K562 (cell line): Measurements from ENCODE around the gene ANKFN1. TPM values are rescaled to one million over a fixed set of nuclear protein-coding genes. Genes with fewer than 3 reads are reported as not detected.

Experiments
- ATAC-seq: fragments of 200-7000 bp; cut with Tn5 transposase; 3 replicates; pipeline ENCODE4 v1.9.1; 2020; ENCODE audit warnings: moderate library complexity
- BruUV-seq: library from RNA; stranded (reverse); fragments of 400-500 nt; replicated peaks from 2 replicates; lab custom pipeline; 2021; lab: Mats Ljungman, UMichigan
- CTCF ChIA-PET: fragments of 300-600 bp; formaldehyde crosslinking; extraction: SDS; loops from one replicate; lab custom pipeline; 2021; ENCODE audit warnings: low intra/inter-chr PET ratio; lab: Yijun Ruan, JAX
- POLR2A ChIA-PET: fragments of 300-600, 350-650 bp; sonication (Branson Sonifier 250); formaldehyde crosslinking; extraction: SDS; loops from one replicate; lab custom pipeline; 2021; ENCODE audit warnings: antibody characterized with exemption, inconsistent platforms; lab: Yijun Ruan, JAX
- DNase-seq, 4 experiments: peaks; one replicate each; pipeline versions ENCODE4 v3.0.0 to v3.0.0-alpha.2; 2011 to 2018; ENCODE audit warnings: low spot score in 3 of 4, mixed read lengths in 3 of 4; ENCODE audit errors: extremely low read depth in 1 of 4
- FAIRE-seq: peaks from 2 replicates; lab custom pipeline; 2011; peaks lifted over from hg19 to GRCh38; lab: Jason Lieb, UNC
- H2AFZ ChIP-seq: 2 replicates; pipeline ENCODE4 v1.6.0; 2011; ENCODE audit warnings: low read depth, low read length, control low read depth, inconsistent platforms
- H3K27ac ChIP-seq: fragments of 200-600 bp; 3 replicates; pipeline ENCODE4 v1.8.0; 2011; ENCODE audit warnings: low read depth, mild to moderate bottlenecking, control low read depth, inconsistent platforms, low read length, moderate library complexity, mixed read lengths; ENCODE audit errors: extremely low read depth
- H3K27me3 ChIP-seq, 2 experiments: fragments of 300-600 bp in 1 of 2; 2 replicates in 1 of 2; 3 replicates in 1 of 2; pipeline versions ENCODE4 v1.6.0 to v1.8.0; 2011; ENCODE audit warnings: inconsistent platforms in 2 of 2, low read length in 2 of 2, mild to moderate bottlenecking in 1 of 2, mixed read lengths in 1 of 2, moderate library complexity in 1 of 2; ENCODE audit not compliant: control insufficient read depth in 2 of 2, insufficient read depth in 2 of 2
- H3K36me3 ChIP-seq: fragments of 300-600 bp; 3 replicates; pipeline ENCODE4 v1.8.0; 2011; ENCODE audit warnings: mild to moderate bottlenecking, low read length, inconsistent platforms; ENCODE audit not compliant: control insufficient read depth, insufficient read depth
- H3K4me1 ChIP-seq, 2 experiments: fragments of 200-600 bp in 1 of 2; replicated peaks in 1 of 2; 2 replicates in 1 of 2; 3 replicates in 1 of 2; pipeline versions ENCODE4 v1.5.1 to v1.8.0; 2011; ENCODE audit warnings: inconsistent platforms in 2 of 2, low read length in 2 of 2, mild to moderate bottlenecking in 1 of 2, mixed read lengths in 1 of 2, moderate library complexity in 1 of 2; ENCODE audit not compliant: control insufficient read depth in 2 of 2, insufficient read depth in 2 of 2
- H3K4me2 ChIP-seq: 2 replicates; pipeline ENCODE4 v1.6.1; 2011; ENCODE audit warnings: low read length, control low read depth, inconsistent platforms, mixed read lengths; ENCODE audit not compliant: insufficient read depth
- H3K4me3 ChIP-seq: fragments of 200-600 bp; sonication (generic), shearing (Covaris generic); 2 replicates; pipeline ENCODE4 v1.5.1; 2016; ENCODE audit warnings: control low read depth, inconsistent platforms
- H3K79me2 ChIP-seq: fragments of 200-600 bp; 3 replicates; pipeline ENCODE4 v1.8.0; 2011; ENCODE audit warnings: low read length, inconsistent platforms; ENCODE audit not compliant: control insufficient read depth, insufficient read depth
- H3K9ac ChIP-seq, 2 experiments: 2 replicates each; pipeline versions ENCODE4 v1.6.0 to v1.6.1; 2011; ENCODE audit warnings: low read depth in 2 of 2, low read length in 2 of 2, control low read depth in 1 of 2, inconsistent platforms in 1 of 2, mild to moderate bottlenecking in 1 of 2, mixed read lengths in 1 of 2; ENCODE audit not compliant: insufficient read depth in 1 of 2
- H3K9me1 ChIP-seq: one replicate; pipeline ENCODE4 v1.6.0; 2011; ENCODE audit warnings: inconsistent platforms, mild to moderate bottlenecking, low read length, moderate library complexity; ENCODE audit not compliant: control insufficient read depth, insufficient read depth
- H3K9me3 ChIP-seq: replicated peaks from 2 replicates; pipeline ENCODE4 v1.5.1; 2011; ENCODE audit warnings: low read depth, low read length, inconsistent platforms; ENCODE audit not compliant: control insufficient read depth, insufficient read depth
- H4K20me1 ChIP-seq: replicated peaks from 2 replicates; pipeline ENCODE4 v1.6.1; 2011; ENCODE audit warnings: low read length, inconsistent platforms, mixed read lengths; ENCODE audit not compliant: control insufficient read depth, insufficient read depth
- CHD7 ChIP-seq: fragments of 200-600 bp; sonication (generic); IDR thresholded peaks from one replicate; pipeline ENCODE4 v1.6.1; 2012; ENCODE audit warnings: mild to moderate bottlenecking, low read depth, low read length, inconsistent platforms
- CLOCK ChIP-seq: fragments of 250-450 bp; sonication (Bioruptor Pico); IDR thresholded peaks from 2 replicates; pipeline ENCODE4 v1.4.0; 2020; ENCODE audit warnings: mild to moderate bottlenecking, moderate library complexity, borderline replicate concordance
- DNMT1 ChIP-seq: fragments of 450-650 bp; IDR thresholded peaks from 2 replicates; pipeline ENCODE4 v1.6.1; 2016; ENCODE audit warnings: antibody characterized with exemption, mild to moderate bottlenecking
- PHF21A ChIP-seq: fragments of 450-650 bp; IDR thresholded peaks from 2 replicates; pipeline ENCODE4 v1.6.1; 2017; ENCODE audit warnings: low read depth, borderline replicate concordance
- PKNOX1 ChIP-seq: fragments of 450-650 bp; IDR thresholded peaks from 2 replicates; pipeline ENCODE4 v1.6.1; 2016
- SOX6 ChIP-seq: fragments of 450-650 bp; IDR thresholded peaks from 2 replicates; pipeline ENCODE4 v1.6.1; 2014; ENCODE audit warnings: mild to moderate bottlenecking
- STAT5B ChIP-seq: fragments of 250-450 bp; sonication (Bioruptor Pico); IDR thresholded peaks from 2 replicates; pipeline ENCODE4 v1.8.0; 2021; ENCODE audit warnings: mild to moderate bottlenecking, inconsistent platforms
- TBP ChIP-seq: optimal IDR thresholded peaks from 2 replicates; pipeline ENCODE3; 2011; ENCODE audit warnings: low read depth, low read length, improper control_type of control experiment
- WGBS: fragments of 100-300 bp; shearing (Covaris generic); methylation state at CpG from one replicate; pipeline ENCODE4 v1.1.6; 2016; ENCODE audit warnings: low coverage, mixed read lengths; ENCODE audit not compliant: insufficient coverage; ENCODE audit errors: missing lambda C conversion rate; 5-methylcytosine and 5-hydroxymethylcytosine counted together
- in situ Hi-C: fragments of 300-500 bp; cut with MboI; formaldehyde crosslinking; loops from 4 replicates; pipeline ENCODE4 v1.15.0; 2018; ENCODE audit warnings: inconsistent platforms, mixed read lengths
- intact Hi-C: fragments of 100-400 bp; cut with micrococcal nuclease; formaldehyde crosslinking; loops from 2 replicates; pipeline ENCODE4 v1.14.2; 2022
- polyA plus RNA-seq, 8 experiments: library from polyadenylated mRNA; depleted of rRNA in 4 of 8; stranded (reverse) in 5 of 8; unstranded in 3 of 8; fragments of >200 nt; fragmentation: Nextera tagmentation in 2 of 8; fragmentation: Illumina TruSeq in 1 of 8; extraction: Ambion mirVana in 2 of 8; extraction: Trizol in 1 of 8; gene quantifications; 2 replicates each; pipeline versions ENCODE4 v1.2.1 to v1.2.3, GENCODE V29; 2011 to 2014; ENCODE audit warnings: inconsistent platforms in 1 of 8, missing spikeins in 1 of 8
- total RNA-seq, 7 experiments: library from RNA; depleted of rRNA in 6 of 7; stranded (reverse); fragments of >200 nt in 6 of 7; fragmentation: Illumina TruSeq in 2 of 7; extraction: Trizol in 2 of 7; gene quantifications; 2 replicates each; pipeline versions ENCODE4 v1.2.1 to v1.2.3, GENCODE V29; 2011 to 2021; ENCODE audit warnings: low replicate concordance in 1 of 7

The ANKFN1 gene
- total and polyA plus RNA-seq, 9 of the 15 experiments (the other 6 are each of a cell fraction or from before 2014, with no cell fraction given) = 0.04 to 0.39 (median 0.15) TPM; not detected in 1

GRCh38 chr17:56367366-56367765 lies 214.1 kb downstream of the ANKFN1 start:
- no peak for DNase-seq
- H3K9ac ChIP-seq = no peak overlapping the region
- FAIRE-seq = no peak
- H3K4me2 ChIP-seq = no peak overlapping the region
- no peaks in the 10 kb centered on the region for H3K27me3 ChIP-seq
- H3K36me3 ChIP-seq = no peaks in the 10 kb centered on the region
- in situ Hi-C loops (no loop called here), intact Hi-C loops (no loop called here)
- H3K4me1 ChIP-seq = no peaks in the 10 kb centered on the region
- no peak overlapping the region for H3K4me3 ChIP-seq
- H4K20me1 ChIP-seq = no peaks in the 10 kb centered on the region
- ATAC-seq = no peak
- ChIA-PET CTCF (no interaction called here), POLR2A (no interaction called here)
- no peaks in the 10 kb centered on the region for H3K9me3 ChIP-seq
- no peak overlapping the region for H3K27ac ChIP-seq
- no peaks in the 10 kb centered on the region for H3K9me1 ChIP-seq
- BruUV-seq = no TSS peak
- no peaks in the 10 kb centered on the region for H3K79me2 ChIP-seq
- 0% methylated on average over 1 of the region's 1 CpG for whole genome bisulfite sequencing
- H2AFZ ChIP-seq = no peak overlapping the region
- TF ChIP-seq CHD7 (no peak), PHF21A (no peak), PKNOX1 (no peak), SOX6 (no peak), TBP (no peak), DNMT1 (no peak), CLOCK (CRISPR knock-in tag) (no peak), STAT5B (no peak)
